ENCODE data around the gene GARRE1.

GRCh38 chr19:34231439-34231838 lies 22.9 kb upstream of the GARRE1 start:
- no peak for TF ChIP-seq POLR2AphosphoS5 (IDR thresholded peaks at IDR 0.05; ENCODE audit: low read depth, low read length)
- no peak for TF ChIP-seq REST (IDR thresholded peaks at IDR 0.05; ENCODE audit: insufficient read depth in 1 of 2, low read depth in 2 of 2, low read length in 2 of 2)
- TF ChIP-seq TAF1 (IDR thresholded peaks at IDR 0.05; ENCODE audit: borderline replicate concordance, insufficient read depth, low read length): no peak
- TF ChIP-seq SIN3A (IDR thresholded peaks at IDR 0.05; ENCODE audit: borderline replicate concordance, insufficient read depth, low read length): no peak

All from PFSK-1 (cell line).